ENCODE results near the gene CALD1. TPM values are rescaled to one million over a fixed set of nuclear protein-coding genes. Genes with fewer than 3 reads are reported as not detected.

Gene CALD1
- total RNA-seq, 4 donors from 2014 or later = 1,513 to 2,575 (median 1,808) TPM

- TF ChIP-seq POLR2AphosphoS5 (IDR thresholded peaks at IDR 0.05) (no peak), POLR2A (IDR thresholded peaks at IDR 0.05) (no peak), EP300 (IDR thresholded peaks at IDR 0.05) (no peak)
These were observed 100.5 kb downstream of the CALD1 start for GRCh38 chr7:134879815-134880475.

GRCh38 chr7:134882481-134882880 is 103.0 kb downstream of the CALD1 start:
- no peak overlapping the region for H3K4me3 ChIP-seq
- H3K27me3 ChIP-seq = no peaks in the 10 kb centered on the region
- H3K9me3 ChIP-seq = no peaks in the 10 kb centered on the region
- H3K27ac ChIP-seq = peak overlapping the region; percentile 12 to 85 (median 79)
- no peak for TF ChIP-seq POLR2A (IDR thresholded peaks at IDR 0.05)
- no peak for TF ChIP-seq EP300 (IDR thresholded peaks at IDR 0.05)
- no peak for TF ChIP-seq POLR2AphosphoS5 (IDR thresholded peaks at IDR 0.05)
- TF ChIP-seq, protein P1, sequence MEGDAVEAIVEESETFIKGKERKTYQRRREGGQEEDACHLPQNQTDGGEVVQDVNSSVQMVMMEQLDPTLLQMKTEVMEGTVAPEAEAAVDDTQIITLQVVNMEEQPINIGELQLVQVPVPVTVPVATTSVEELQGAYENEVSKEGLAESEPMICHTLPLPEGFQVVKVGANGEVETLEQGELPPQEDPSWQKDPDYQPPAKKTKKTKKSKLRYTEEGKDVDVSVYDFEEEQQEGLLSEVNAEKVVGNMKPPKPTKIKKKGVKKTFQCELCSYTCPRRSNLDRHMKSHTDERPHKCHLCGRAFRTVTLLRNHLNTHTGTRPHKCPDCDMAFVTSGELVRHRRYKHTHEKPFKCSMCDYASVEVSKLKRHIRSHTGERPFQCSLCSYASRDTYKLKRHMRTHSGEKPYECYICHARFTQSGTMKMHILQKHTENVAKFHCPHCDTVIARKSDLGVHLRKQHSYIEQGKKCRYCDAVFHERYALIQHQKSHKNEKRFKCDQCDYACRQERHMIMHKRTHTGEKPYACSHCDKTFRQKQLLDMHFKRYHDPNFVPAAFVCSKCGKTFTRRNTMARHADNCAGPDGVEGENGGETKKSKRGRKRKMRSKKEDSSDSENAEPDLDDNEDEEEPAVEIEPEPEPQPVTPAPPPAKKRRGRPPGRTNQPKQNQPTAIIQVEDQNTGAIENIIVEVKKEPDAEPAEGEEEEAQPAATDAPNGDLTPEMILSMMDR (IDR thresholded peaks at IDR 0.05) = no peak
- ATAC-seq = no peak
- 28 to 38% methylated on average over 1 of the region's 1 CpG for WGBS, 2 donors (ENCODE audit: low coverage in 1 of 2)
- peaks cover 22 to 90% (median 25%) of the 10 kb centered on the region in 3 donors for H3K4me1 ChIP-seq
- H3K36me3 ChIP-seq = no peaks in the 10 kb centered on the region

More at GRCh38 chr7:134879815-134880475, 100.5 kb downstream of the CALD1 start:
- Histone ChIP-seq H3K9me3 (no peaks in the 10 kb centered on the region), H3K4me1 (peaks cover 15 to 90% (median 21%) of the 10 kb centered on the region in 3 donors), H3K27me3 (no peaks in the 10 kb centered on the region), H3K36me3 (no peaks in the 10 kb centered on the region), H3K27ac (peak overlapping the region; percentile 79 to 85 (median 80)), H3K4me3 (no peak overlapping the region)
- 19 to 42% methylated on average over 1 to 4 of the region's 4 CpGs for WGBS, 2 donors (ENCODE audit: low coverage in 1 of 2)
- ATAC-seq = no peak

DNA sequence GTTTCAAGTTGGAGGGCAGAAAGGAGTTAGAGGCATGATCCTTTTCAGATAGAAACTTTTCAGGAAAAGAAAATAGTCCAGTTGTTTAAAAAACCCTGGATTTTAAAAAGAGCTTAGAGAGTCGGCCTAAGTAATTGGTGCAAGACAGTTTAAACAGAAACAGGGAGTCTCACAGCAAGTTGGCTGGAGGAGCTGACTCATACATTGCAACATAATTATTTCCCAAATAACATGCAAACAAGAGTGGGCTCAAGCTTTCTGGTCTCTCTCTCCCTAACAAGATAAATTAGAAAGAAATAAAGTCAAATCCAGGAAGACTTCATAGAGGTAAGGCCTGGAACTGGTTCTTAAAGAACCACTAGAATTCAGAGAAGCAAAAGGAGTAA is 106.5 kb downstream of the CALD1 start:
- ATAC-seq = peak; percentile 77
- WGBS, 2 donors (ENCODE audit: low coverage in 1 of 2) = 7 to 8% methylated on average over 1 of the region's 1 CpG
- Histone ChIP-seq H3K36me3 (peaks cover 0 to 8% of the 10 kb centered on the region in 2 donors), H3K4me1 (peaks cover 14 to 91% (median 21%) of the 10 kb centered on the region in 3 donors), H3K27me3 (no peaks in the 10 kb centered on the region), H3K4me3 (no peak overlapping the region), H3K27ac (peak overlapping the region; percentile 78 to 85 (median 82)), H3K9me3 (no peaks in the 10 kb centered on the region)
- TF ChIP-seq, protein P1 (IDR thresholded peaks at IDR 0.05) = no peak
- peak; percentile 79 for TF ChIP-seq POLR2AphosphoS5 (IDR thresholded peaks at IDR 0.05)

DNA sequence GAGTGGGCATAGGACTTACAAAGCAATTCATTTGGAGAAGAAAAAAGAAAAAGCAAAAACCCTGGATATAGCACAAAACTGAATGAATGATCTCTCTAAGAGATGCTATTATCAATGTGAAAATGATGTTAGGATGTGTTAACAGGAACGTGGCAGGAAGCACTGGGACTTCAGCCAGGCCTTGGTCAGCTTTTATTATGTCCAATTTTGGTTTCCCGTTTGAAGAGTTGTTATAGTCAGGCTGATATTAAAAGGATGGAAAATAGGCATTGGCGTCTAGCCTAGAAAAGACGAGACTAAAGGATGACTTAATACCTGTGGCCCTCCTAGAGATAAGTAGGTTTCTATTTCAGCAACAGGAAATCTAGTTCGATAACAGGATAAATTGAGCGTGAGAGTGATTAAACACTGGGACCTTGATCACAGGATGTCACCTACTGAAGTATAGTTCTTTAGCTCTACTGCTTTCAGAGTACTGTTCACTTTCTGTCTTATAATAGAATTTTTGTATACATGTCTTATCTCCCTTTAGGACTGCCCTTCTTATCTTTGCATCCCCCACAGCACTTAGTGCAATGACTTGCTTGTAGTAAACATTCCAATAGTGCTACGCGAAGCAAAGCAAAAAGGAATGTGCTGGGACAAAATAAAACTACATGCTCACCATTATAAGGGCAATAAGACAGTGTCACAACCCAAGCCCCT is 107.1 kb downstream of the CALD1 start:
- no peak overlapping the region for H3K4me3 ChIP-seq
- WGBS, 2 donors (ENCODE audit: low coverage in 1 of 2) = 6 to 10% methylated on average over 7 to 8 of the region's 8 CpGs

DNA sequence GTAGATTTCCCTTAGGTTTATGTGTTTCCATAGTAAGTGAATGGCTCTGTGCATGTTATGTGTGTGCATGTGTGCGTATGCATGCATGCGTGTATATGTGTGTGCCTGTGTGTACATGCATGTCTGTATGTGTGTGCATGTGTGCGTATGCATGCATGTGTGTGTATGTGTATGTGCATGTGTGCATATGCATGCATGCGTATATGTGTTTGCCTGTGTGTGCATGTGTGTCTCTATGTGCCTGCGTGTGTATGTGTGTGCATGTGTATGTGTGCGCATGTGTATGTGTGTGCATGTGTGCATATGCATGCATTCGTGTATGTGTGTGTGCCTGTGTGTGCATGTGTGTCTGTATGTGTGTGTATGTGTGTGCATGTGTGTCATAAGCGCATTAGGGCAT is 108.1 kb downstream of the CALD1 start:
- Histone ChIP-seq H3K4me3 (no peak overlapping the region), H3K27ac (peak overlapping the region in 3 of 4 donors; percentile 78 to 85 (median 79)), H3K36me3 (peaks cover 0 to 8% of the 10 kb centered on the region in 2 donors), H3K4me1 (peaks cover 14 to 94% (median 26%) of the 10 kb centered on the region in 3 donors), H3K9me3 (no peaks in the 10 kb centered on the region), H3K27me3 (no peaks in the 10 kb centered on the region)
- 89 to 96% methylated on average over 4 to 8 of the region's 8 CpGs for WGBS, 2 donors (ENCODE audit: low coverage in 1 of 2)
- no peak for TF ChIP-seq POLR2A (IDR thresholded peaks at IDR 0.05)
- TF ChIP-seq EP300 (IDR thresholded peaks at IDR 0.05) = no peak
- no peak for TF ChIP-seq POLR2AphosphoS5 (IDR thresholded peaks at IDR 0.05)
- no peak for ATAC-seq

More for the DNA sequence above, 107.1 kb downstream of the CALD1 start:
- TF ChIP-seq, protein P1 (IDR thresholded peaks at IDR 0.05) = no peak
- TF ChIP-seq POLR2AphosphoS5 (IDR thresholded peaks at IDR 0.05) (peak; percentile 11), EP300 (IDR thresholded peaks at IDR 0.05) (no peak), POLR2A (IDR thresholded peaks at IDR 0.05) (no peak)
- Histone ChIP-seq H3K36me3 (peaks cover 0 to 8% of the 10 kb centered on the region in 2 donors), H3K4me1 (peaks cover 14 to 91% (median 26%) of the 10 kb centered on the region in 3 donors), H3K27ac (peak overlapping the region; percentile 78 to 85 (median 82)), H3K9me3 (no peaks in the 10 kb centered on the region), H3K27me3 (no peaks in the 10 kb centered on the region)
- ATAC-seq = peak; percentile 11
